Ureter (tissue), 1 donor: ENCODE measurements around the gene CHST13. TPM values are rescaled to one million over a fixed set of nuclear protein-coding genes. Genes with fewer than 3 reads are reported as not detected.

Experiments
- DNase-seq: peaks from one replicate; pipeline ENCODE4 v3.0.0-alpha.2; 2020; ENCODE audit warnings: low spot score
- total RNA-seq: library from RNA; stranded (reverse); gene quantifications from one replicate; pipeline ENCODE4 v1.2.4, GENCODE V29; 2023
- donor health status: DM: yes; HTN: yes; CAD: no.

The CHST13 gene
- not detected for total RNA-seq

- DNase-seq: no peak
Measured at GRCh38 chr3:126523745-126524428, at the start of gene CHST13. TSS of gene CHST13 (plus strand) at chr3:126524155. CDS start at chr3:126524333, 178 bp downstream.

GRCh38 chr3:126474498-126475412 lies 49.2 kb upstream of the CHST13 start:
- DNase-seq: no peak

GRCh38 chr3:126475413-126476114 lies 48.4 kb upstream of the CHST13 start, which contains the start of gene ZXDC:
TSS of gene ZXDC (minus strand) at chr3:126475891. CDS start at chr3:126475865, 26 bp downstream.
- DNase-seq: peak; percentile 94

- peak; percentile 76 for DNase-seq
Measured at GRCh38 chr3:126476166-126477060, 47.5 kb upstream of the CHST13 start.

GRCh38 chr3:126477061-126477380 lies 46.9 kb upstream of the CHST13 start:
- DNase-seq: no peak

- DNase-seq: no peak
Measured at GRCh38 chr3:126478581-126479310, 45.2 kb upstream of the CHST13 start.

- DNase-seq: no peak
Measured at GRCh38 chr3:126479642-126480041, 44.3 kb upstream of the CHST13 start.

- DNase-seq: no peak
Measured at GRCh38 chr3:126480206-126480605, 43.7 kb upstream of the CHST13 start.

GRCh38 chr3:126480861-126481260 lies 43.1 kb upstream of the CHST13 start:
- peak; percentile 41 for DNase-seq

GRCh38 chr3:126481808-126482502 lies 42.0 kb upstream of the CHST13 start:
- DNase-seq: no peak

- DNase-seq: no peak
Measured at GRCh38 chr3:126482503-126483255, 41.3 kb upstream of the CHST13 start.

- DNase-seq: no peak
Measured at GRCh38 chr3:126483321-126483761, 40.6 kb upstream of the CHST13 start.

- no peak for DNase-seq
Measured at GRCh38 chr3:126484148-126484547, 39.8 kb upstream of the CHST13 start.

- DNase-seq: no peak
Measured at GRCh38 chr3:126484662-126485061, 39.3 kb upstream of the CHST13 start.

- DNase-seq: no peak
Measured at GRCh38 chr3:126485176-126485897, 38.6 kb upstream of the CHST13 start.

GRCh38 chr3:126485956-126486355 lies 38.0 kb upstream of the CHST13 start:
- no peak for DNase-seq

GRCh38 chr3:126486360-126486847 lies 37.6 kb upstream of the CHST13 start:
- no peak for DNase-seq

- DNase-seq: no peak
Measured at GRCh38 chr3:126487151-126487771, 36.7 kb upstream of the CHST13 start.
